GM12878 (cell line): ENCODE data around the gene MMRN2.
"Not testable (repeated sequence)": the region's sequence is repeated elsewhere in the genome, so short reads cannot be mapped to it uniquely, and the experiment has no call there.

Experiments used
- CTCF ChIP-seq, 3 experiments: IDR thresholded peaks in 2 of 3; conservative IDR thresholded peaks in 1 of 3; 2 replicates each; pipeline ENCODE4 v1.5.1; 2011; ENCODE audit warnings: low read depth in 3 of 3, low read length in 3 of 3, mild to moderate bottlenecking in 3 of 3, control low read depth in 2 of 3, moderate library complexity in 2 of 3, inconsistent platforms in 1 of 3, mixed read lengths in 1 of 3; ENCODE audit not compliant: control insufficient read depth in 2 of 3, insufficient read depth in 1 of 3; ENCODE audit errors: extremely low read depth in 1 of 3
- FOS ChIP-seq: IDR thresholded peaks from 3 replicates; pipeline ENCODE4 v1.6.1; 2011; ENCODE audit warnings: borderline replicate concordance; ENCODE audit not compliant: insufficient read length; ENCODE audit errors: extremely low read depth
- POLR2AphosphoS5 ChIP-seq: IDR thresholded peaks from 2 replicates; pipeline ENCODE4 v1.6.1; 2011; ENCODE audit warnings: mild to moderate bottlenecking, low read length, inconsistent platforms
- SIN3A ChIP-seq: IDR thresholded peaks from 2 replicates; pipeline ENCODE4 v1.6.1; 2012; ENCODE audit warnings: low read depth, low read length, improper control_type of control experiment

- not testable (repeated sequence) for TF ChIP-seq FOS; SIN3A; POLR2AphosphoS5; CTCF (IDR thresholded peaks at IDR 0.05 in 2 of 3, conservative IDR thresholded peaks at IDR 0.05 in 1 of 3; ENCODE audit: control insufficient read depth in 2 of 3, extremely low read depth in 1 of 3, insufficient read depth in 1 of 3, low read depth in 3 of 3, low read length in 3 of 3)
Observed at GRCh38 chr10:87007124-87007523, 49.7 kb upstream of the MMRN2 start.
